Erythroblast (primary cell): ENCODE measurements around the gene FNDC3B.
"Not testable (repeated sequence)": the region's sequence is repeated elsewhere in the genome, so short reads cannot be mapped to it uniquely, and the experiment has no call there.

Source experiments
- DNase-seq, 2 experiments: peaks; one replicate each; lab custom pipeline; 2025; lab: John Stamatoyannopoulos, UW
- GATA1 ChIP-seq: IDR thresholded peaks from 2 replicates; pipeline ENCODE4 v1.6.1; 2011; ENCODE audit warnings: low read depth, mild to moderate bottlenecking, control low read depth, low read length, moderate library complexity
- POLR2A ChIP-seq: IDR thresholded peaks from 2 replicates; pipeline ENCODE4 v1.6.1; 2011; ENCODE audit warnings: mild to moderate bottlenecking, low read length

Gene FNDC3B

GRCh38 chr3:172362583-172362982 is 323.2 kb downstream of the FNDC3B start:
- TF ChIP-seq POLR2A (no peak), GATA1 (no peak)
- no peak for DNase-seq

GRCh38 chr3:172364374-172365027 is 325.1 kb downstream of the FNDC3B start:
- no peak for DNase-seq

GRCh38 chr3:172365028-172365567 is 325.7 kb downstream of the FNDC3B start:
- DNase-seq = no peak
- no peak for TF ChIP-seq POLR2A
- TF ChIP-seq GATA1 = no peak

More at GRCh38 chr3:172364374-172365027, 325.1 kb downstream of the FNDC3B start:
- TF ChIP-seq GATA1 (no peak), POLR2A (no peak)

- TF ChIP-seq GATA1 = no peak
- TF ChIP-seq POLR2A = no peak
- DNase-seq = no peak
Observed at GRCh38 chr3:172367205-172368105, 328.1 kb downstream of the FNDC3B start.

- not testable (repeated sequence) for DNase-seq
Observed at GRCh38 chr3:172368556-172368955, 329.2 kb downstream of the FNDC3B start.

GRCh38 chr3:172369590-172370259 is 330.3 kb downstream of the FNDC3B start:
- no peak for DNase-seq

GRCh38 chr3:172370419-172370818 is 331.0 kb downstream of the FNDC3B start:
- DNase-seq = no peak
- TF ChIP-seq POLR2A (no peak), GATA1 (no peak)

More at GRCh38 chr3:172369590-172370259, 330.3 kb downstream of the FNDC3B start:
- TF ChIP-seq GATA1 = no peak

- TF ChIP-seq POLR2A (no peak), GATA1 (no peak)
- no peak for DNase-seq
Observed at GRCh38 chr3:172371544-172371943, 332.2 kb downstream of the FNDC3B start.

GRCh38 chr3:172372895-172373294 is 333.5 kb downstream of the FNDC3B start:
- TF ChIP-seq POLR2A = no peak
- no peak for TF ChIP-seq GATA1
- DNase-seq = no peak

GRCh38 chr3:172373912-172374311 is 334.5 kb downstream of the FNDC3B start:
- TF ChIP-seq GATA1 (no peak), POLR2A (no peak)
- no peak for DNase-seq

- DNase-seq = no peak
- TF ChIP-seq GATA1 (no peak), POLR2A (no peak)
Observed at GRCh38 chr3:172375206-172375850, 335.9 kb downstream of the FNDC3B start.

- no peak for TF ChIP-seq POLR2A
- TF ChIP-seq GATA1 = no peak
- DNase-seq = no peak
Observed at GRCh38 chr3:172376402-172376801, 337.0 kb downstream of the FNDC3B start.

GRCh38 chr3:172376881-172377280 is 337.5 kb downstream of the FNDC3B start:
- no peak for TF ChIP-seq POLR2A
- no peak for TF ChIP-seq GATA1

More at GRCh38 chr3:172376881-172377280, 337.5 kb downstream of the FNDC3B start:
- no peak for DNase-seq
